Mesothelial cell of epicardium (in vitro differentiated cells): ENCODE results near the gene PDHX. TPM values are rescaled to one million over a fixed set of nuclear protein-coding genes. Genes with fewer than 3 reads are reported as not detected.

Experiments used
- DNase-seq, 2 experiments: peaks; one replicate each; pipeline ENCODE4 v3.0.0; 2021; ENCODE audit warnings: low spot score in 2 of 2; ENCODE audit not compliant: unreplicated experiment in 2 of 2
- H3K27ac Mint-ChIP-seq: 2 replicates; pipeline ENCODE4 v1.8.0; 2021; ENCODE audit warnings: mixed read lengths
- H3K27me3 Mint-ChIP-seq: 2 replicates; pipeline ENCODE4 v1.8.0; 2021; ENCODE audit warnings: low read depth, mixed read lengths
- H3K36me3 Mint-ChIP-seq: 2 replicates; pipeline ENCODE4 v1.8.0; 2021; ENCODE audit warnings: mixed read lengths
- H3K4me1 Mint-ChIP-seq: 2 replicates; pipeline ENCODE4 v1.8.0; 2021; ENCODE audit warnings: mixed read lengths
- H3K4me3 Mint-ChIP-seq: 2 replicates; pipeline ENCODE4 v1.8.0; 2021; ENCODE audit warnings: mild to moderate bottlenecking, moderate library complexity, mixed read lengths
- H3K9me3 Mint-ChIP-seq: 2 replicates; pipeline ENCODE4 v1.8.0; 2021; ENCODE audit warnings: mixed read lengths
- CTCF ChIP-seq: fragments of 200-600 bp; sonication (generic); IDR thresholded peaks from one replicate; pipeline ENCODE4 v1.5.0; 2021; ENCODE audit warnings: antibody characterized with exemption; ENCODE audit not compliant: unreplicated experiment
- total RNA-seq: library from RNA; stranded (reverse); gene quantifications from 3 replicates; pipeline ENCODE4 v1.2.1, GENCODE V29; 2021

Gene PDHX
- total RNA-seq, 1 donor from 2014 or later = 43.0 TPM

DNA sequence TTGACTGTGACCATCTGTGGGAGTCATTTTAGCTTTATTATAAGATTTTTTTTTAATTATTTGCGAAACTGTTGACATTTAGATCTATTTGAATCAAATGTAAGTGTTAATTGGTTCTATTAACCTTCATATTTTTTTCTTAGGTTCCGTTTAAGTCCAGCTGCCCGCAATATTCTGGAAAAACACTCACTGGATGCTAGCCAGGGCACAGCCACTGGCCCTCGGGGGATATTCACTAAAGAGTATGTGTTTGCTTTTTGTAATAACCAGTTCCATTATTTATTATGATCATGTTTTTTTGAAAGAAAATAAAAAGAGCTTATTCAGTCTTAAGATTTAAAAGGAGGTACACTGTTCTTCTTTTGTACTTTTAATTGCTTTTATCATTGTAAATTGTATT lies 43.9 kb downstream of the PDHX start:
- H3K27me3 Mint-ChIP-seq = no peaks in the 10 kb centered on the region
- no peaks in the 10 kb centered on the region for H3K9me3 Mint-ChIP-seq
- no peak for DNase-seq
- no peak overlapping the region for H3K27ac Mint-ChIP-seq
- H3K4me1 Mint-ChIP-seq = peaks cover 4% of the 10 kb centered on the region
- no peak for TF ChIP-seq CTCF
- H3K36me3 Mint-ChIP-seq = peaks cover 12% of the 10 kb centered on the region
- no peak overlapping the region for H3K4me3 Mint-ChIP-seq

- Mint-ChIP-seq H3K27ac (no peak overlapping the region), H3K36me3 (peaks cover 18% of the 10 kb centered on the region), H3K4me3 (no peak overlapping the region), H3K9me3 (no peaks in the 10 kb centered on the region), H3K27me3 (no peaks in the 10 kb centered on the region), H3K4me1 (peaks cover 4% of the 10 kb centered on the region)
- no peak for DNase-seq
- TF ChIP-seq CTCF = no peak
Measured at GRCh38 chr11:34962034-34962433, 45.6 kb downstream of the PDHX start.

DNA sequence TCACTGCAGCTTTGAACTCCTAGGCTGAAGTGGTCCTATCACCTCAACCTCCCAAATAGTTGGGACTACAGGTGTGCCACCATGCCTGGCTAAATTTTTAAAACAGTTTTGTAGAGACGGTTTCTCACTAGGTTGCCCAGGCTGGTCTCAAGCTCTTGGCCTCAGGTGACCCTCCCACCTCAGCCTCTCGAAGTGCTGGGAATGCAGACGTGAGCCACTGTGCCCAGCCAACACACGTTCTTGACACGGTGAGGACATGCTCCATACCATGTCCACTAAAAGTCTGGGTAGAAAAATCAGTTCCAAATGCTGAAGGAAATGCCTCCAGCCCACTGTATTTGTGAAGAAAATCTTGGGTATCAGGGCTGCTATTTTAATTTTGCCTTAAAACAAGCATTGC lies 46.9 kb downstream of the PDHX start:
- TF ChIP-seq CTCF = no peak
- Mint-ChIP-seq H3K27me3 (no peaks in the 10 kb centered on the region), H3K27ac (no peak overlapping the region)

DNA sequence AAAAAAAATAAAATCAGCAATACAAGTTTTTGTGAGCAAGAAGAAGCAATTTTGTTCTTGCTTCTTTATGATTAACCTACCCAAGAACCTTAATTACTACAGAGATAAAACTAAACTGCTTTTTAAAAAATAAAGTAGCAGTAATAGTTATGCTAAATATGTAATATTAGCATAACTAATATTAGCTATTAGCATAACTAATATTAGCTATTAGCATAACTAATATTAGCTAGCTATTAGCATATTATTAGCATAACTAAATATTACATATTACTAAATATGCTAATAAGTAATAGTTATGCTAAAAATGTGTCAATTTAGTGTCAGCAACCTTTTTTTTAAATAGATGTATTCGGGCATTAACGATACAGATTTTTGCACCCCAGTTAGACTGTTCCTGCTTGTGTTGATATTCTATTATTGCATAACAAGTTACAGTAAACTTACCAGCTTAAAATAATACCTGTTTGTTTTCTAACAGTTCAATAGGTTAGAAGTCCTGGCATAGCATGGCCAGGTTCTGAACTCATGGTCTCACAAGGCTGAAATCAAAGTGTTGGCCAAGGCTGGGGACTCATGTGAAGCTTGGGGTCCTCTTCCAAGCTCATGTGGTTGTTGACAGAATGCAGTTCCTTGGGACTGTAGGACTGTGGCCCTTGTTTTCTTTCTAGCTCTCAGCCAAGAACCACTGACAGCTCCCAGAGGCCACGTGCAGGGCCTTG lies 48.4 kb downstream of the PDHX start:
- no peaks in the 10 kb centered on the region for H3K27me3 Mint-ChIP-seq
- H3K9me3 Mint-ChIP-seq = no peaks in the 10 kb centered on the region
- no peak overlapping the region for H3K4me3 Mint-ChIP-seq
- no peak for DNase-seq
- H3K4me1 Mint-ChIP-seq = peaks cover 4% of the 10 kb centered on the region
- TF ChIP-seq CTCF = no peak
- no peak overlapping the region for H3K27ac Mint-ChIP-seq
- peaks cover 22% of the 10 kb centered on the region for H3K36me3 Mint-ChIP-seq

More for the DNA sequence above, 46.9 kb downstream of the PDHX start:
- H3K9me3 Mint-ChIP-seq = no peaks in the 10 kb centered on the region
- H3K36me3 Mint-ChIP-seq = peaks cover 19% of the 10 kb centered on the region
- H3K4me1 Mint-ChIP-seq = peaks cover 4% of the 10 kb centered on the region
- H3K4me3 Mint-ChIP-seq = no peak overlapping the region
- no peak for DNase-seq

DNA sequence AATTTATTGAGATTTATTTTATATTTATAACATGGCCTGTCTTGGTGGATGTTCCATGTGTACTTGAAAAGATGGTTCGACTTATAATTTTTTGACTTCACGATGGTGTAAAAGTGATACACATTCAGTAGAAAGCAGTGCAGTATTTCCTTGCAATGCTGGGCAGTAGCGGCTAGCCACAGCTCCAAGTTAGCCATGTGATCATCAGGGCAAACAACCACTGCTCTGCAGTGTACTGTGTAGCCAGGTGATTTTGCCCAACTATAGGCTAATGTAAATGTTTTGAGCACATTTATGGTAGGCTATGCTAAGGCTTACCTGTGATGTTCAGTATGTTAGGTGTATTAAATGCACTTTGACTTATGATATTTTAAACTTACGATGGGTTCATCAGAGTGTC lies 52.4 kb downstream of the PDHX start:
- peaks cover 54% of the 10 kb centered on the region for H3K36me3 Mint-ChIP-seq
- no peaks in the 10 kb centered on the region for H3K4me1 Mint-ChIP-seq
- H3K4me3 Mint-ChIP-seq = no peak overlapping the region
- no peak for TF ChIP-seq CTCF
- no peaks in the 10 kb centered on the region for H3K27me3 Mint-ChIP-seq
- no peak for DNase-seq
- H3K27ac Mint-ChIP-seq = no peak overlapping the region
- peaks cover 9% of the 10 kb centered on the region for H3K9me3 Mint-ChIP-seq
